Measurements from ENCODE around the gene NCBP2L.

Gene NCBP2L

DNA sequence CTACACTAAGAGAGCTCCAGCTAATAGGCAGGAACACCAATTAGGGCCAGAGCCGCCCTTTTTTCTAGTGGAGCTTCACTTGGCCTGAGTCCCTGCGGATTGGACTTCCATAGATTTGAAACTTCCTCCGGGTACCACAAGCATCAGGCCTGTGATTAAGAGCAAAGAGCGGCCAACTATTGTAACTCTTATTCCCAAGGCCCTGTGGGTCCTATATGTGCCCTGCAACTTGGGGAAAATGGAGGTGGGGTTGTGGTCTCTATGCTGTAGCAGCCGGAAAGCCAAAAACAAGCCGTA, at the start of gene NCBP2L:
Gene NCBP2L, plus strand, starts transcription at position 198 of the 297 bp plus-strand sequence. CDS start 16,488 bp downstream, outside the sequence.
- no peak for DNase-seq

DNA sequence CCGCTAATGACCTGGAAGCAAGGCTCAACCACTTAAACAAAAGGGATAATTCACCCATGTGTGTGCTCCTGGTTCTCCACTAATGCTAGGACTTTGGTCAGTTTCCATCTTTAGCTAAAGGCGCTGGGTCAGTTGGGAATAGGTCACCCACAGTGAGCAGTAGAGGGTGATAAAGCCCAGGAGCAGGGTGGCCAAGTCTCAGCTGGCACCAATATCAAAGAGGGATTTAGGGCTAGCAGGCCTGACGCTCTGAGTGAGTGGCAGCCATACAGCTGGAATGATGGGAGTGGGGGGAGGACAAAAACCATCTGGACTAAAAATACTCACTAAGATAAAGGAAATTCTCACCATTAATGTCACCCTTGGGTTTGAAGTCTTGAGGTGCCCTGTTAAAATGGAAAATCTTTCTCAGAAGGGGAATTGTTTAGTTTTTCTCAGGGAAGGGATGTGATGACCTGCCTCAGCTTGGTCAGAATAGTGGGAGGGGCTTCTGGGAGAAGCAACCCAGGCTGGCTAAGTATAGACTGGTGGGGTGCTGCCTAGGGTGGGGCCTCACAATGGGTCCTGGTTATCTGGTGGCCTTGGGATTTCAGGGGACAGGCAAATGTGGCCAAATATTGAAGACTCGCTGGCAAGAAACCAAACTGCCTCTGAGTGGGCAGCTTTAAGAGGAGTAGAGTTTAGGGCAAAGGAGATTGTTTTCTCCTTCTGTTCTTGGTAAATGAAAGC, 49.0 kb upstream of the NCBP2L start:
- no peak for DNase-seq

DNA sequence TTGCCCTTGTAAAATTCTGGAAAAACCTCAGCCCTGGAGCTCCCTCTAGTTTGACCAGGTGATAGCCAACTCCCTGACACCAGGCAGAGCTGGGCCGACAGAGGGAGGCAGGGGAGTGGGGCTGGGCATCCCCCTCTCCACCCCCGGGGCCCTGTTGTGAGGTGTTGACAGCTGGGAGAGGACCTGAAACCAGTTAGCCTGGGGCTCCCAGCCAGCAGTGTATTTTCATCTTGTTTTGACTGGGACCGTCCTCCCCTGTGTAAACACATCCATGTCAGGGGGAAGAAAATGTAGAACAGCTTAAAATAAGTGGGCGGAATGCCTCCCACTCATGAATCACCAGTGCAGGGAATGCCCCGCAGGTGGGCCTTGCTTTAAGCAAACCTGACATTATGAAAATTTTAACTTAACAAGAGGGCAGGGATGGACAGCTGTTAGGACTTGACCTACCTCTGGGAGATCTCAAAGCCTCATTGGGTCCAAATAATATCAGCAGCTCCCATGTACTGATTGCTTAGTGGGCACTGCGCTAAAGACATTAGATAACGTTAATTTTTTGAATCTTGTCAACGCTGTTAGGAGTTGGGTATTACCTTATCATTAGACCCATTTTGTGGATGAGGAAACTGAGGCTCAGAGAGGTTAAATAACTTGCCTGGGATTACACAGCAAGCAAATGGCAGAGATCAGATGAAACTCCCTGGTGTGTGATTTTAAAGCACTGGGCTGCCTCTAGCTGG, 47.8 kb upstream of the NCBP2L start:
- DNase-seq, result no peak

DNA sequence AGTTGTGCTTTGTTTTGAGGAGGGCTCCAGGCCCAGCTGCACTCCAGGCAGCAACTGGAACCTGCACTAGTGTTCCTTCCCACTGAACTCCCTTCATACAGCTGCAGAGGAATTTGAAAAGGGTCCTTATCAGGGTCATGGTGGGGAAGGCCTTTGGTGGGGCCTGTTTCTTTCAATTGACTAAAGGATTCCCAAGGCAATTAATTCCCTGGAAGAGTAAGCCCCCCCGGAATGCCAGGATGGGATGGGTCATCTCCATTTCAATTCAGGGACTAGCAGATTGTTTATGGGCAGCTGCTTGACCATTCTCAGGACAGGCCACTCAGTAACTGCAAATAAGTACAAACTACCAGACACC, 47.3 kb upstream of the NCBP2L start:
- no peak for DNase-seq

DNA sequence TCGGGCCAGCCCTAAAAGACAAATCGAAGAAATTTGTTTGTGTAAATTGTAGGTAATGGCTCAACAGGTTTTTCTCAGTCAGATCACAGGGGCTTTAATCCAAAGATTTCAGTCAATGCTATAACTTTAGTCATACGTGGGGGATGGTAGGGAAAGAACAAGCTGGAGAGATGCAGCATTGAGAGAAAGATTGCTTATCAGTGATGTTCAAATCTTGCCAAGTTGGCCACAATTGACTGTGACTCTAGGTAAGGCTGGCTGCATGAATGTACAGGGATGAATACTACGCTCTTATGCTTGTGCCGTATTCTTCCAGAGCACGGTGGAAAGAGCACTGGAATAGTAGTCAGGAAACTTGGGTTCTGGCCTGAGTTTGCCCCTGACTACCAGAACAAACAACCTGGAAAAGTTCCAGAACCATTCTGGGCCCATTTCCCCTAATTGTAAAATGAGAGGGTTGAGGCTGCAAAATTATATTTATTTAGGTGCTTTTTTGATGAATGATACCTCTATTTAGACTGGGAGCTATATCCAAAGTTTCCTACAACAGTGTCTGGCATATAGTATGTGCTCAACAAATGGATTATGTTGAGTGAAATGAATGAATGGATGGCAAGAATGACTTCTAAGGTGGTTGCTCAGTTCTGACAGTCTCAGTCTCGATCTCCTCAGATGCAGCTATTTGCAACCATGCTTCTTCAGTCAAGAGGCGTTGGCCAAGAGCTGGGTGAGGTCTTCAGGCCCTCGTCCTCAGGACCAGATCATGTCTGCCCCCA, 46.4 kb upstream of the NCBP2L start:
- no peak for DNase-seq

DNA sequence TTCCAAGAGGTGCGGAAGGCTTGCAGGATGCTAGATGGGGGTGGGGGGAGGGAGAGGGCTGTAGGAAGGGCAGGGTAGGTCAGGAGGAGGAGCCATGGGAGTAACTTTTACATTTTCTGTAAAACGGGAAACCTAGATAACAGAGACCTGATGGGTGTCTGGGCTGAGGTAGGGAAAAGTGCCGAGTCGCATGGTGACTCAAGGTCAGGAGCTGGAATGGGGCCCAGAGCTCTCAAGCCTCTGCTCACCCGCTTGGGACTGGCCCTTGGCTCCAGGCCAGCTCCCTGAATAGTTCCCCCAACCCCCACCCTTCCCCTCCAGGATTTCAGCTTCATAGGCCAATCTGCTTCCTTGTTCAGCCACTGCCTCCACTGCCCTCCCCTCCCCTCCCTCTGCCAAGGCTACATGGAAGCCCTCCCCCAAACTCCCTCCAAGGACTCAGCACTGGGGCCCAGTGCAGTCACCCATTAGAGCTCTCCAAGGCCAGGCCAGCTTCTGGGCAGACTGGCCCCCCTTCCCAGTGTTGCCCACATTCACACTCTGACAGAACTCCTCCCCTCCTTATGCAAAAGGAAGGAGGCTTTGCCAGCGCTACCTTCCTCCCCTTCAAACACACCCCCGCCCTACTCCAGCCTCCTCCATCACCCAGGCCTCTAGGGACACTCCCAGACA, 45.6 kb upstream of the NCBP2L start:
- DNase-seq, result peak; percentile 82

GRCh38 chrX:107733686-107734085, 43.8 kb upstream of the NCBP2L start:
- no peak for DNase-seq

DNA sequence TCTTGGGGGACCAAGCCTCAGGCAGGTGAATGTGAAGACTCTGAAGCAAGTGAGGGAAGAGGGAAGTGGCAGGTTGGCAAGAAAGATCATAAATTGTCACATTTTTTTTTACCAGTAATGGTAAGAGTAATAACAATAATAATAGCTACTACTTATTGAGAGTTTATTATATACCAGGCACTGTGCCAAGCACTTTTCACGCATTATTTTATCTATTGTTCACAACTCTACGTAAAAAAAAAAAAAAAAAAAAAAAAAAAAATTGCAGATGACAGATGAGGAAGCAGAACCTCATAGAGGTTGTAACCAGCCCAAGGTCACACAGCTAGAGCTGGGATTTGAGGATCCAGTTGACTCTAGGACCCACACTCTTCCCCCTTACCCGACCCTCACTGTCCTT, 42.9 kb upstream of the NCBP2L start:
- no peak for DNase-seq

DNA sequence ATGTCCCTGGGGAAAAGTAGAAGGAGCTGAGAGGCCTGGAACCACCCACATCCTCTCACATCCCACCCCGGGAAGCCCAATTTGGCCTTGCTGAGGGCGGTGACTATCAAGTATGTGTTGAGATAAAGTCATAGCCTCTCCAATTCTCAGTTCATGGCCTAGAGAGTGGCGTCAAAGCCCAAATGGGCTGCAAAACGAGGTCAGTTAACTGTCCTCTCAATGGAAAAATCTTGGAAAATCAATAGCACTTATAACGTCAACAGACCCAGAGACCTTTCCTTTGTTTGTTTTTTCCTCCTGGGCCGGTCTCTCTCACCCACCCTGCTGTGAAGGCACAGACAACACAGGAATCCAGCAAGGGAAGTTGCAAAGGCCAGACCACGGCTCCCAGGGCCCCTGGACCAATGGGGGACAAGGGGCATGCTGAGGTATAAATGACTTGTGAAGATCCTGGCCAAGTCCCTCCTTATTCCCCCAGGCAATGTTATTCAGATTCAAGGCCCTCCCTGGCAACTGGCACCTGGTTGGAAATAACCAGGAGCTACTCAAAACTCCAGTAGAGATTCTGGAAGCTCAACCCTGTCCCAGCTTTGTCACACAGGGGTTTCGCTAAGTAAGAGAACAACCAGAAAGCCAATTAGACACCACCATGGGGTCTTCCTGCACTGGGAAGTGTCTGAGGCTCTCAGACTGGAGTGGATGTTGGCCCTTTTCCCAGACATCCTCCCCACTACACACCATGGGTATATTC, 40.6 kb upstream of the NCBP2L start:
- no peak for DNase-seq

GRCh38 chrX:107738272-107738671, 39.3 kb upstream of the NCBP2L start:
- DNase-seq, result no peak

- DNase-seq, result no peak
Measured at GRCh38 chrX:107738768-107739167, 38.8 kb upstream of the NCBP2L start.

DNA sequence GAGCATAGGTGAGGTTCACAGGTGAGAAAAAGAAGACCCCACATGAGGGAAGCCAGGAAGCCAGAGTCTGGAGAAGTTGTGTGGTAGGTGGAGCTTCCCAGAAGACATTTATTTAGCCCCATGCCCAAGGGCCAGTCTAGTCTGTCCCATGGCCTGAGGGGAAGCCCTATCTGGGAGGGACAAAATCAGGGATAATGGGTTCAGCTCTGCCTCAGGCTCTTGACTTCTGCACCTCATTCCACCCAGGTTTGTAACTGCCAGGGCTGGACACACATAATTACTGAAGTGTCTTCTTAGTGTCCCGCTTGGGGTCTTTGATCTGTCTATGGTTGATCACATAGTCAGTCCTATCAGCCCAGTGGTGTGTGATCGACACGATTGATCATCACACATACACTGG, 38.0 kb upstream of the NCBP2L start:
- no peak for DNase-seq

DNA sequence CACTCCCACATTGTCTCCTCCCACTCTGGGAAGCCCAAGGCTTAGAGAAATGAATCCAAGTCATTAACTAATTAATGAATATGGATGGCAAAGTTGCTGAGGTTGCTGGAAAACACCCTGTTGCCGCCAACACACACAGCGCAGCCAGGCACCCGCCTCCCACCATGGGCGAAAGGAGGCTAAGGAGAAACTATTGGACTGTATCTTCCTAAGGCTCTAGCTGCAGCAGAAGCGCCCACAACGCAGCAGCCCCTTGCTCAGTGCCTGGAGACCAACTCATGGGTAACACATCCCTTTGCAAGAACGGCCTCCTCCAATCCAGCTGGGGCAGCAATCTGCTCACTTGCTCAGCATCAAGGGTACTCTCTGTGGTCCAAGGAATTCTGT, 36.1 kb upstream of the NCBP2L start:
- DNase-seq, result no peak

GRCh38 chrX:107742700-107743191, 34.8 kb upstream of the NCBP2L start:
- no peak for DNase-seq

GRCh38 chrX:107743995-107744394, 33.5 kb upstream of the NCBP2L start:
- DNase-seq, result no peak

DNA sequence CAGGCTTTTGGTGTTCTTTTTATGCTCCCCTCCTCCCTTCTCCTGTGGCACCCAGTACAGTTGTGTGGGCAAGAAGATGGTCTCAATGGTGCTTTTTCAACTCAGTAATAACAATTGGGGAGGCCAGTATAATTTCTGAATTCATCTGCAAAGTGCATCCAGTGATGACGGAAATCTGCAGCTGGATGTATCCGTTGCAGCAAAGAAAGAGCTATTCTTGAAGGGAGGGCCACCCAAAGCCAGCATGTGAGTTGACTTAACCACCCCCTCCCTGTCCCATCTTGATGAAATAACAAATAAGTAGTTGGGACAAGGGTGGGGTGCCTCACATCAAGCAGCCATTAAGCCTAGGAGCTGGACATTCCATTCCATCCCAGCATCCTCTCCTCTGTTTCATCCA, 32.7 kb upstream of the NCBP2L start:
- no peak for DNase-seq

- DNase-seq, result no peak
Measured at GRCh38 chrX:107747596-107748161, 29.9 kb upstream of the NCBP2L start.

DNA sequence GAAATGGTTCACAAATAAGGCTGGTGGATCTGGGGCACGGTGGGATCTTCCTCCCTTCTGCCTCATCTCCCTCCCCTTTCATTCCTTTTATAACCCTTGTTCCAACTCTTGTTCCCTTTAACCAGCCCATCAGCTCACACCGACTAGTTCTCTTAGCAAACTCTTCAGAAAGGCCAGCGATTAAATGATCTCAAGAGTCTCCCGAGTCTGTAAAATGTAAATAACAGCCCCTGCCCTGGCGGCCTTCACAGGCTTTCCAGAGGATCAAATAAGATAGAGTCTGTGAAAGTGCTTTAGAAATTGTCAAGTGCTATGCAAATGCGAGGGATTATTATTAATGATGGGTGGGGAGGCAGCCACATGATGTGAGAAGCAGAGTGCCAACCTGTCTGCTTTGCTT, 29.0 kb upstream of the NCBP2L start:
- DNase-seq, result no peak

- DNase-seq, result no peak
Measured at GRCh38 chrX:107750263-107750662, 27.3 kb upstream of the NCBP2L start.

DNA sequence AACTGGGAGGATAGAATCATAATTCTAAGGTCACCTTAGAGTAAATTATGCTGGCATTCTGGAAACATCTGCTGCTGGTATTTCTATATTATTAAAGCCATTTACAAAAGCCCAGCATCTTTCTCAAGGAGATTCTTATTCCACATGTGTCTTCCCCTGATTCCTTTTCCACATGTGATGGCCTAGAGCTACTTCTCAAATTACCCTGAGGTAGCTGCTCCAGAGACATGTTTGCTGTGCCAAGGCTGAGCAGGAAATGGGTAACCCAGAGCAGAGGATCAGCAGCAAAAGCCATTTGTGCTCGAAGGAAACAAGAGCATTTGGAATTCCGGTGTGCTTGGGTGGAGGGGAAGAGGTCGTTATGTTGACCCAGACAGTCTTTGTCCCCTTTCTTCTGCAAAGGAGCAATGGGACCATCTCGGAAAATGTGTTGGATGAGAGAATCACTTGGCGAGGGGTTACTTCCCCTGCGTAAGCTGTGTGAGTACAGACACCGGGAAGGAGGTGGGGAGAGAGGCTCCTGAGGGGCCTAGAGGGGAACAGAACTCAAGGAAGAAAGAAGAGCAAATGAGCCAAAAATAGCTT, 26.6 kb upstream of the NCBP2L start:
- DNase-seq, result no peak

DNA sequence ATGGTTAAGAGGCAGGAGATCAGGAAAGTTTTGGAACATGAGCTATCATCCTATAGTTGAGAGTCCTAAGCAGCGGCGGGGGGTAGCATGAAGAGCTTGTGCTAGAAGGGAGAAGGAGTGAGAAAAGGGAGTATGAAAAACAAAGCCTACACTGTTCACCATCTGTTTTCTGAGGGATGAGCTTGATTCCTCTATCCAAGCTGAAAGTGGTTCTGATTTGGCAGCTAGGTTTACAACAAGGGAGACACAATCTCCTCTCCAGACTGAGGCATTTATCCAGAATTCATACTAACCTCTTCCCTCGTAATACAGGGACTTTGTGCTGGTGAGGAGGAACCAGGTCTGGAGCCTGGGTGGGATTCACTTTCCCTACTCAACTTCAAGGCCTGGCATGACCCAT, 25.5 kb upstream of the NCBP2L start:
- no peak for DNase-seq

DNA sequence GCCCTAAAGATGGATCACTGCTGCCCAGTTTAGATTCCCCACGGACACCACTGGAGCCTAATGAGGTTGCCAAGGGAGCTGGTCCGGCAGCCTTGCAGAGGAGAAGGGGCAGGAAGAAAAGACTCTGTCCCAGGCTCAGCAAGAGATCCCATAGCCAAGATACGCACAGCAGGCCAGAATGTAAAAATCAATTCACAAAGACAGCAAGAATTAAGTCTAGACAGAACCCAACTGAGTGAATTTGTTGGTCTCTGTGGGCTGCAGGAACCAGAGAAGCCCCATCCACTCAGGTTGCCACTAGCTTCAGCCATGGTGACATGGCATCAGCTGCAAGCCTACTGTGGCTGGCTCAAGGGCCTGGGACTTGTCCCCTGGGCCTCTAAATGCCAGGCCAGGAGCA, 24.8 kb upstream of the NCBP2L start:
- DNase-seq, result no peak
